GM19395 (cell line): ENCODE measurements around the gene CEP70.
"Not testable (repeated sequence)": the region's sequence is repeated elsewhere in the genome, so short reads cannot be mapped to it uniquely, and the experiment has no call there.

ENCODE experiments used
- ATAC-seq: cut with Tn5 transposase; IDR thresholded peaks from one replicate; pipeline ENCODE4 v1.9.1; 2021; ENCODE audit warnings: mild to moderate bottlenecking, moderate library complexity; ENCODE audit not compliant: unreplicated experiment

CEP70 gene

DNA sequence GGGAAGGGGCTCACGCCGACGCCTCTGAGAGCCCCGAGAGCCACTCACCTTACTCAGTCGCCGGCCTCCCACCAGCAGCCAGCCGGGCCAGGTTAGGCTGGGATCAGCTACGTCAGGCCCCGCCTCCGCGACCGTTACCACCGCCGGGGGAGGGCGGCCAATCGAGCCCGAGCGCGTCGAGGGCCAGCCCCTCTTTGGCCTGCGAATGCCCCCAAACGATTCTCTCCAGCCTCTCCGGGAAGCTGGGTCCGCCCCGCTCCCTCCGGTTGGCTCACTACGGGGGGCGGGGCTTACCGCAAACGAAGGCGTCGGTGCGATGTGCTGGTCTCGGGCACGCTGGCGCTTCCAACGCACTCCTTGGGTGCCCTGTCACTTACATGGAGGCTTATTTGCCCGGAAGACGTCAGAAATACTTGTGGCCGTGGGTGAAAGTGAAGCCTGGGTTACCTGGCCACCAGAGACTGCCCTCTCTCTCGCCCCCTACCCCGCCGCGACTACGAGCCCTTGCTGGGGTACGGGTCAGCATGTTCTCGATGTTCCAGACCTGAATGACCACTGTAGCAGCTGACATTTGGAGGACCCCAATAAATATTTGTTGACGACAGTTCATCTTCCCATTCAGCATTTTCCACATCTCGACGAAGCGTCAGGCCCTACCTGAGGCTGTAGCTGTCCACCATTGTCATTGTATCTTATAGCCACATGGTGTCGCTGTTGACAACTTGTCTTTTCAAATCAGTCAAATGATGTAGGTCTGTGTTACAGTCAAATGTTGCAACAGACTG lies at the start of gene CEP70:
CEP70 (minus strand) TSS at position 111 of the 785 bp plus-strand sequence. CDS start 21,333 bp downstream, outside the sequence.
- ATAC-seq: peak; percentile 90

GRCh38 chr3:138642927-138643253 lies 48.8 kb upstream of the CEP70 start:
- ATAC-seq: no peak

- ATAC-seq: no peak
These were observed 48.3 kb upstream of the CEP70 start for GRCh38 chr3:138642226-138642926.

- ATAC-seq: no peak
These were observed 46.5 kb upstream of the CEP70 start for GRCh38 chr3:138640537-138640936.

- no peak for ATAC-seq
These were observed 44.6 kb upstream of the CEP70 start for GRCh38 chr3:138638641-138639040.

DNA sequence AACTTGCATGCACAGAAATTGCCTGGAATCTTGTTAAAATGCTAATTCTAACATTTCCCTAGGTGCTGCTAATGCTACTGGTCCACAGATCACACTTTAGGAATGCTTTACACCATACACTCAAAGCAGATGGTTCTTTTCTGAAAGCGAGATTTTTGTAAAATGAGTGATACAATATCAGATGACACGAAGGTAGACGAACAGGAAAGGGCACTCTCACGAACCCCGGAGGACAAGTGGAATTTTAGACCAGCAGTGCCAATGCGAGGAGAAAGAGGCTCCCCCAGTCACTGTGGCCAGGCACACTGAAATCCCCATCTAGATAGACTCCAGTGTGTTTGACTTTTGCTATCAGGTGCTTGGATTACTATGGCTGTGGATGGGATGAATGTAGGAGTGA lies 35.5 kb upstream of the CEP70 start:
- no peak for ATAC-seq

DNA sequence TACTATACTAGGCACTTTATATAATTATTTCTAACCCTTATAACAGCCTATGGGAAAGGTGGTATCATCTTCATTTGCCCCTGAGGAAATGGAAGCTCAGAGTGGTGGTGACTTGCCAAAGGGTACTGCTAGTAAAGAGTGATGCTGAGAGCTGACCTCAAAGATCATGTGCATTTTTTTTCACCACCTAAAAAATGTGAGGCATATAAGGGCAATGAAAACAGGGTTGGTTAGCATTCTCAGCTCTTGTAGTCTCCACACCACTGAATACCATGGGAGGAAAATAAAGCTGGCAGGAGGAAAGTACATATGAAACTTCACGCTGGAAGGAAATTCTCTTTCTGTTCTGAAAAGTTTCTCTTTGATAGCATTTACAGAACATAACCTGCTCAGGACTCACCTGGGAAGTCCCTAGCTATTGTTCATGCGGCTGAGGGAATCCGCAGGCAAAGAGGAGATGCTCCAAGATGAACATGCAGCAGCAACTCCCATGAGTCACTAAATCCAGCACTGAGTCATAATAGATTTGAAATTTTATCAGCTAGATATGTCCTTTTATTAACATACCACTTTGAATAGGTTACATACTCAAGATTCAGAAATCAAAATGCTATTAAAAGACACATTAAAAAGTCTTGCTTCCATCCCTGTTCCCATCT lies 31.8 kb upstream of the CEP70 start:
- ATAC-seq: no peak

GRCh38 chr3:138624518-138624917 lies 30.5 kb upstream of the CEP70 start:
- no peak for ATAC-seq

- ATAC-seq: no peak
These were observed 26.4 kb upstream of the CEP70 start for GRCh38 chr3:138620431-138620830.

DNA sequence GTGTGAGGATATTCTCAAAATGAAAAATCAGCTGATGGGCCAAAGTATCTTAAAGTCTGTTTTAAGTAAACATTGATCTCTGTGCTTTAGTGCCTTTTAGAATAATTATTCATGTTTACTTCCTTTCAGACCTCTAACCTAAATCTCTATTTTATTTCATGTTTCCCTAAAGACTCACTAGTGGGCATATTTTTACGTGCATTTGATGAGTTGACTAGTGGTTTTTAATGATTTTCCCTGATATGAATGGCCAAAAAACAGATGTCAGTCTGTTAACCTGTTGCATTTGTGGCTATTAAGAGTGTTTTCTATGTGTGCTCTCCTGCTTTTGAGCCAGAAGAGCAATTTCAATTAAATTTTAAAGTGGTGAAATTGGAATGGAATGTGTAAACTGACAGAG lies 21.4 kb upstream of the CEP70 start:
- no peak for ATAC-seq

DNA sequence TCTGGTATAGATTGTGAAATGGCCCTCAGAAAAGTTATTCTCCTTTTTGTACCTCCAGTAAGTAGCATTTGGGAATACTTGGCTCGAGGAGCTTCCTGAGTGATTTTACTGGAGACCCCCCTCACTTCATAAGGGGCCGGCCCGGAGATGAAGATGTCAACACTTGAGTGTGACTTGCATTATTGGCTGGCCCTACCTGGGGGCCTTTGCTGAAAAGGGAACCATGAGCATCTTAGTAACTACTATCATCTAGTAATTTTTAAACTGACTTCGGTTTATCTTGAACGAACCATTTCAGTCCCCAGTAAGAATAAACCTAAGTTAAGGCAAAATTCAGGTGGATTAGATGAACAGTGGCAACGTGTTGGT lies 15.8 kb upstream of the CEP70 start:
- no peak for ATAC-seq

- peak; percentile 82 for ATAC-seq
These were observed 14.5 kb upstream of the CEP70 start, which contains the start of gene FAIM for GRCh38 chr3:138608322-138609135. Gene FAIM (plus strand): TSS chr3:138608771. CDS start chr3:138619727, 10,956 bp downstream.

- ATAC-seq: not testable (repeated sequence)
These were observed 10.1 kb upstream of the CEP70 start for GRCh38 chr3:138604106-138604595.

- not testable (repeated sequence) for ATAC-seq
These were observed 7.6 kb upstream of the CEP70 start for GRCh38 chr3:138601661-138602060.

DNA sequence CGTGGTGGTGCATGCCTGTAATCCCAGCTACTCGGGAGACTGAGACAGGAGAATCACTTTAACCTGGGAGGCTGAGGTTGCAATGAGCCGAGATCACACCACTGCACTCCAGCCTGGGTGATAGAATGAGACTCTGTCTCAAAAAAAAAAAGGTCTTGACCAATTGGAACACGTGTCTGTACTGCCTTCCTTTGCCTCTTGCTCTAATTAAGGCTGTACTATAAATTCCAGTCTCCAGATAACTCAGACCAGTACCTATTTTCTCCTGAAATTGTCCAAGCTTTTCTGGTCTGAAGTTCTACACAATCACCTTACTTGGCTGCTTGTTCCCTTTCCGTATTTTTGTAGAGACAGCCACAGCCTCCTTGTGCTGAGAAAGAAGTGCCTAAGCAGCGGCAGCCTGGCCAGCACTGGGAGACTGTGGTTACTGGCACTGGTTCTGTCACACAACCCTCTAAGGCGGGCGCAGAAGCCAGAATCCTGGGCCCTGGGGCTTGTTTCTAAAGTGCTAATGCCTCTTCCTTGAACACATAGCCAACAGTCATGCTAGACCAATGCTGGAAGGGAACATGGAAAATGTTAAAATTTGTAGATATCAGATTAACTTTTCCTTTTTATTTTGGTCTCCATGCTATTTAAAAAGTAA lies 6.2 kb upstream of the CEP70 start:
- no peak for ATAC-seq

DNA sequence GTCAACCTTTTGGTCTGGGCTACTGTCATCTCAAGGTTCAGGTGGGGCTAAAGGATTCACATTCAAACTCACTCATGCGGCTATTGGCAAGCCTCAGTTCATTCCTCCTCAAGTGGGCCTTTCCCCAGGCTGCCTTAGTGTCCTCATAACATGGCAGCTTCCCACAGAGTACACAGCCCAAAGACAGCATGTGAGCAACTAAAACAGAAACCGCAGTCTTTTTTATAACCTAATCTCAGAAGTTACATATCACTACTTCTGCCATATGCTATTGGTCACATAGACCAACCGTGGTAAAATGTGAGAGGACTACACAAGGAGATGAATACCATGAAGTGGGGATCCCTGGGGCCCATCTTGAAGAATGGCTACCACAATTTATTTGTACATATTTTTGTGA lies 4.5 kb upstream of the CEP70 start:
- ATAC-seq: no peak

DNA sequence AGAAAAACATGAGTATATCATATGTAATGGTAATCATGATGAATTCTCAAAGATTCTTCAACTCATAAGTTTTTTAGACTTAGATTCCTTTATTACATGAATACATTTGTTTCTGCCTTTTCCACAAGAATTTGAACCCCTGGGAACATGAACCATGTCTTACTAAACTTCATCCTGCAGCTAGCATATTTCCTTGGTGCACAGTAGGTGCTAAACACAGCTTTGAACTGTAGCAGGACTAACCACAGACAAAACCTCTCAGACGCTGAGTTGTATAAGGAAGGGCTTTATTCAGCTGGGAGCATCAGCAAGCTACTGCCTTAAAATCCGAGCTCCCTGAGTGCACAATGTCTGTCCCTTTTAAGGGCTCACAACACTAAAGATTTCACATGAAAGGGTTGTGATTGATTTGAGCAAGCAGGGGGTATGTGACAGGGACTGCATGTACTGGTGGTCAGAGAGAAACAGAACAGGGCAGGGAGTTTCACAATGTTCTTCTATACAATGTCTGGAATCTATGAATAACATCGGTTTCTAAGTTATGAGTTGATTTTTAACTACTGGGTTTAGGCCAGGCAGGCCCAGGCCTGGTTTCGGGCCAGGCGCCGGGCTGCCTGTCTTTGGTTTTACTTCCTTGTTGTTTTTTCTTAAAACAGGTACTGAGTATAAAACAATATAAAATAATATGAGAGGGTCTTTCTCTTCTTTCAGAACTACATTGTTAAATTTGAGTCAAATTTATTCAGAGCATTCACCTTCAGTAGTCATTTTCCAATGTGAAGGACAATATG lies 3.3 kb upstream of the CEP70 start:
- ATAC-seq: not testable (repeated sequence)

DNA sequence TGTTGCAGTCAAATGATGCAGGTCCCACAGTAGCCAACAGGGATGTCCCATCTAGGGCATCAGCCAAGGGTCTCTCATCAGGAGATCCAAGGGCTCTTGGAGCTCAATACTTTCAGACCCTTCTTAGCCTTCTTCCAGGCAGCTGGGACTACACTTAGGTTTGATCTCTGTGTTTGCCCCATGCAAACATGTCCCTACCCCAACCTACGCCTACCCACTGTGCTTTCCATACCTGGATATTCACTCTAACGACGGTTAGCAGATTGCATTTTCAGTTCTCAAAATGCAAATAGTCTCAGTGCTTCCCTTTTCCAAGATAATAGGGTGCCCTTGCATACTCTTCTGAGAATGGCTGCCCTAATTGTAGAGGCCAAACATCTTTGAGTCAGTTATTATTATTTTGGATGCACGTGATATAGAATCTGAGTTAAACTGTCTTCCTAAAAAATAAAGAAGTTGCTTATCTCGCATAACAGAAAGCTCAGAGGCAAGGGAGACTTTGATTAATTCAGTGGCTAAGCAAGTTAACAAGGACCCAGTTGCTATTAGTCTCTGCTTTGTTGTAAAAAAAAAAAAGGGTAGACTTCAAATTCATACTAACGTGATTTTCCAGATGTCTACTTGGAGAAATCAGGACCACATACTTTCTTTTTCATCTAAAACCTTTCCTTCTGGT lies 1.0 kb upstream of the CEP70 start:
- peak; percentile 15 for ATAC-seq
